ENCODE data around the gene SDCBP2.

The SDCBP2 gene

GRCh38 chr20:1328680-1329330 is at the start of gene SDCBP2:
Gene SDCBP2, minus strand, starts transcription at chr20:1329139. Its CDS starts 8,723 bp downstream, at chr20:1320416.
- peaks cover 15% of the 10 kb centered on the region for H3K4me1 ChIP-seq (ENCODE audit: control insufficient read depth, insufficient read depth, low read length)
- no peak within 1 kb of the TSS for H3K9ac ChIP-seq (ENCODE audit: low read length)

GRCh38 chr20:1378735-1379125 is 49.8 kb upstream of the SDCBP2 start:
- H3K36me3 ChIP-seq (ENCODE audit: control insufficient read depth, insufficient read depth, low read length) = no peaks in the 10 kb centered on the region
- H3K4me3 ChIP-seq (ENCODE audit: low read length) = no peak overlapping the region
- no peaks in the 10 kb centered on the region for H3K27me3 ChIP-seq (ENCODE audit: control insufficient read depth, insufficient read depth, low read length)
- peaks cover 13% of the 10 kb centered on the region for H3K4me1 ChIP-seq (ENCODE audit: control insufficient read depth, insufficient read depth, low read length)
- no peak overlapping the region for H3K27ac ChIP-seq (ENCODE audit: low read depth, low read length)
- H3K9ac ChIP-seq (ENCODE audit: low read length) = no peak overlapping the region

More at GRCh38 chr20:1328680-1329330, at the start of gene SDCBP2:
- H3K27ac ChIP-seq (ENCODE audit: low read depth, low read length) = peak within 1 kb of the TSS; percentile 9
- no peaks in the 10 kb centered on the region for H3K36me3 ChIP-seq (ENCODE audit: control insufficient read depth, insufficient read depth, low read length)
- H3K27me3 ChIP-seq (ENCODE audit: control insufficient read depth, insufficient read depth, low read length) = no peaks in the 10 kb centered on the region
- H3K4me3 ChIP-seq (ENCODE audit: low read length) = peak within 1 kb of the TSS; percentile 31

- Histone ChIP-seq H3K4me3 (ENCODE audit: low read length) (no peak overlapping the region), H3K4me1 (ENCODE audit: control insufficient read depth, insufficient read depth, low read length) (peaks cover 13% of the 10 kb centered on the region), H3K27ac (ENCODE audit: low read depth, low read length) (no peak overlapping the region), H3K9ac (ENCODE audit: low read length) (no peak overlapping the region), H3K36me3 (ENCODE audit: control insufficient read depth, insufficient read depth, low read length) (no peaks in the 10 kb centered on the region), H3K27me3 (ENCODE audit: control insufficient read depth, insufficient read depth, low read length) (no peaks in the 10 kb centered on the region)
Measured at GRCh38 chr20:1377984-1378734, 49.2 kb upstream of the SDCBP2 start.

- Histone ChIP-seq H3K36me3 (ENCODE audit: control insufficient read depth, insufficient read depth, low read length) (no peaks in the 10 kb centered on the region), H3K27me3 (ENCODE audit: control insufficient read depth, insufficient read depth, low read length) (no peaks in the 10 kb centered on the region), H3K9ac (ENCODE audit: low read length) (no peak overlapping the region), H3K4me3 (ENCODE audit: low read length) (no peak overlapping the region), H3K4me1 (ENCODE audit: control insufficient read depth, insufficient read depth, low read length) (peaks cover 7% of the 10 kb centered on the region), H3K27ac (ENCODE audit: low read depth, low read length) (no peak overlapping the region)
Measured at GRCh38 chr20:1377341-1377871, 48.5 kb upstream of the SDCBP2 start.

- no peak overlapping the region for H3K9ac ChIP-seq (ENCODE audit: low read length)
Measured at GRCh38 chr20:1376408-1377270, 47.7 kb upstream of the SDCBP2 start.

GRCh38 chr20:1376007-1376406 is 47.1 kb upstream of the SDCBP2 start:
- H3K9ac ChIP-seq (ENCODE audit: low read length) = no peak overlapping the region
- H3K27me3 ChIP-seq (ENCODE audit: control insufficient read depth, insufficient read depth, low read length) = no peaks in the 10 kb centered on the region
- no peaks in the 10 kb centered on the region for H3K36me3 ChIP-seq (ENCODE audit: control insufficient read depth, insufficient read depth, low read length)
- no peak overlapping the region for H3K27ac ChIP-seq (ENCODE audit: low read depth, low read length)
- no peaks in the 10 kb centered on the region for H3K4me1 ChIP-seq (ENCODE audit: control insufficient read depth, insufficient read depth, low read length)
- no peak overlapping the region for H3K4me3 ChIP-seq (ENCODE audit: low read length)

More at GRCh38 chr20:1376408-1377270, 47.7 kb upstream of the SDCBP2 start:
- Histone ChIP-seq H3K27me3 (ENCODE audit: control insufficient read depth, insufficient read depth, low read length) (no peaks in the 10 kb centered on the region), H3K27ac (ENCODE audit: low read depth, low read length) (no peak overlapping the region), H3K4me3 (ENCODE audit: low read length) (no peak overlapping the region), H3K36me3 (ENCODE audit: control insufficient read depth, insufficient read depth, low read length) (no peaks in the 10 kb centered on the region), H3K4me1 (ENCODE audit: control insufficient read depth, insufficient read depth, low read length) (no peaks in the 10 kb centered on the region)

- no peak overlapping the region for H3K4me3 ChIP-seq (ENCODE audit: low read length)
- no peak overlapping the region for H3K27ac ChIP-seq (ENCODE audit: low read depth, low read length)
- no peaks in the 10 kb centered on the region for H3K4me1 ChIP-seq (ENCODE audit: control insufficient read depth, insufficient read depth, low read length)
- no peaks in the 10 kb centered on the region for H3K27me3 ChIP-seq (ENCODE audit: control insufficient read depth, insufficient read depth, low read length)
- no peaks in the 10 kb centered on the region for H3K36me3 ChIP-seq (ENCODE audit: control insufficient read depth, insufficient read depth, low read length)
- no peak overlapping the region for H3K9ac ChIP-seq (ENCODE audit: low read length)
Measured at GRCh38 chr20:1375515-1375914, 46.6 kb upstream of the SDCBP2 start.

GRCh38 chr20:1374246-1374645 is 45.3 kb upstream of the SDCBP2 start:
- Histone ChIP-seq H3K9ac (ENCODE audit: low read length) (no peak overlapping the region), H3K4me3 (ENCODE audit: low read length) (no peak overlapping the region), H3K36me3 (ENCODE audit: control insufficient read depth, insufficient read depth, low read length) (no peaks in the 10 kb centered on the region), H3K4me1 (ENCODE audit: control insufficient read depth, insufficient read depth, low read length) (no peaks in the 10 kb centered on the region), H3K27me3 (ENCODE audit: control insufficient read depth, insufficient read depth, low read length) (no peaks in the 10 kb centered on the region), H3K27ac (ENCODE audit: low read depth, low read length) (no peak overlapping the region)

GRCh38 chr20:1373614-1374013 is 44.7 kb upstream of the SDCBP2 start:
- H3K4me3 ChIP-seq (ENCODE audit: low read length) = no peak overlapping the region
- no peak overlapping the region for H3K27ac ChIP-seq (ENCODE audit: low read depth, low read length)
- no peaks in the 10 kb centered on the region for H3K36me3 ChIP-seq (ENCODE audit: control insufficient read depth, insufficient read depth, low read length)
- H3K27me3 ChIP-seq (ENCODE audit: control insufficient read depth, insufficient read depth, low read length) = no peaks in the 10 kb centered on the region
- no peaks in the 10 kb centered on the region for H3K4me1 ChIP-seq (ENCODE audit: control insufficient read depth, insufficient read depth, low read length)
- H3K9ac ChIP-seq (ENCODE audit: low read length) = no peak overlapping the region

- no peak overlapping the region for H3K9ac ChIP-seq (ENCODE audit: low read length)
- H3K4me3 ChIP-seq (ENCODE audit: low read length) = no peak overlapping the region
- H3K27me3 ChIP-seq (ENCODE audit: control insufficient read depth, insufficient read depth, low read length) = no peaks in the 10 kb centered on the region
- H3K4me1 ChIP-seq (ENCODE audit: control insufficient read depth, insufficient read depth, low read length) = no peaks in the 10 kb centered on the region
- no peaks in the 10 kb centered on the region for H3K36me3 ChIP-seq (ENCODE audit: control insufficient read depth, insufficient read depth, low read length)
- no peak overlapping the region for H3K27ac ChIP-seq (ENCODE audit: low read depth, low read length)
Measured at GRCh38 chr20:1373036-1373435, 44.1 kb upstream of the SDCBP2 start.

- no peaks in the 10 kb centered on the region for H3K27me3 ChIP-seq (ENCODE audit: control insufficient read depth, insufficient read depth, low read length)
- H3K9ac ChIP-seq (ENCODE audit: low read length) = no peak overlapping the region
- H3K4me1 ChIP-seq (ENCODE audit: control insufficient read depth, insufficient read depth, low read length) = no peaks in the 10 kb centered on the region
- H3K36me3 ChIP-seq (ENCODE audit: control insufficient read depth, insufficient read depth, low read length) = no peaks in the 10 kb centered on the region
- no peak overlapping the region for H3K27ac ChIP-seq (ENCODE audit: low read depth, low read length)
- H3K4me3 ChIP-seq (ENCODE audit: low read length) = no peak overlapping the region
Measured at GRCh38 chr20:1371830-1372539, 43.0 kb upstream of the SDCBP2 start.
